ENCODE measurements around the gene TLE4.

GRCh38 chr9:79694676-79695400, 123.1 kb downstream of the TLE4 start:
- TF ChIP-seq CTCF (IDR thresholded peaks at IDR 0.05), result no peak
- TF ChIP-seq POLR2A (IDR thresholded peaks at IDR 0.05), result no peak

Measured in Peyer's patch (tissue), 4 donors.